Pancreas (tissue), 10 donors: ENCODE data around the gene TMEM101. TPM values are rescaled to one million over a fixed set of nuclear protein-coding genes. Genes with fewer than 3 reads are reported as not detected.

Experiments
- ATAC-seq, 4 donors: fragments of 200-7000 bp; cut with Tn5 transposase; one replicate each; pipeline versions ENCODE4 v1.8.0 to v1.9.1; 2020; ENCODE audit warnings: mild to moderate bottlenecking in 4 of 4, moderate library complexity in 4 of 4
- DNase-seq, 6 donors: peaks; one replicate each; pipeline ENCODE4 v3.0.0-alpha.2; 2020
- FAIRE-seq: peaks from 2 replicates; lab custom pipeline; 2012; peaks lifted over from hg19 to GRCh38; lab: Jason Lieb, UNC
- H3K27ac ChIP-seq, 4 donors: fragments of 200-600 bp; sonication (generic); 1 replicate in 3 of 4; 2 replicates in 1 of 4; pipeline versions ENCODE4 v1.5.0 to v1.8.0; 2020
- H3K27me3 ChIP-seq, 4 donors: fragments of 200-600 bp; one replicate each; pipeline ENCODE4 v1.8.0; 2021
- H3K36me3 ChIP-seq, 3 donors: fragments of 200-600 bp; sonication (generic) in 1 of 3; one replicate each; pipeline versions ENCODE4 v1.5.0 to v1.8.0; 2020 to 2021
- H3K4me1 ChIP-seq, 3 donors: fragments of 200-600 bp; one replicate each; pipeline ENCODE4 v1.8.0; 2021
- H3K4me3 ChIP-seq, 4 donors: fragments of 200-600 bp; sonication (generic) in 2 of 4; one replicate each; pipeline versions ENCODE4 v1.5.0 to v1.8.0; 2020 to 2021
- H3K9me3 ChIP-seq, 4 donors: fragments of 200-600 bp; one replicate each; pipeline ENCODE4 v1.8.0; 2021
- WGBS, 2 donors: extraction: QIAGEN DNeasy Blood & Tissue Kit; methylation state at CpG; one replicate each; pipeline ENCODE4 v1.1.7; 2013; 5-methylcytosine and 5-hydroxymethylcytosine counted together
- intact Hi-C, 3 donors: fragments of 100-400 bp; cut with DNase I; formaldehyde crosslinking; loops; one replicate each; pipeline versions ENCODE4 v1.11.1 to v1.14.2; 2022
- polyA plus RNA-seq, 2 donors: library from polyadenylated mRNA; stranded (reverse); fragments of 200-250 nt; gene quantifications; one replicate each; pipeline ENCODE4 v1.2.3, GENCODE V29; 2013
- total RNA-seq, 6 donors: library from RNA; stranded (reverse); fragmentation: NEBNext Ultra II Directional in 4 of 6; extraction: Animal tissue kit (Norgen Biotek cat#: 25700) in 4 of 6; gene quantifications; one replicate each; pipeline versions ENCODE4 v1.2.1 to v1.2.4, GENCODE V29; 2021 to 2023
- TF ChIP-seq, protein P1 (sequence below), 4 donors: fragments of 200-600 bp; sonication (generic) in 3 of 4; IDR thresholded peaks; one replicate each; pipeline versions ENCODE4 v1.5.0 to v1.8.0; 2021; ENCODE audit warnings: antibody characterized with exemption in 4 of 4
- donor health status: healthy with polysubstance abuse.
- donor health status: DM: no; HTN: no; CAD: no; lungs with moderate emphysema.
- donor health status: DM: no; HTN: no; CAD: no.
- donor health status: control.
- donor health status: control.
- donor health status: Bipolar disorder and iron deficiency.
- donor health status: DM: yes; HTN: yes; CAD: no.
- donor health status: DM: no; HTN: no; CAD: no.
- donor health status: DM: no; HTN: no; CAD: no.
- donor health status: DM: yes; HTN: yes; CAD: no.

Gene TMEM101
- 10 to 100 TPM; 14.4 to 22.7 (median 20.3) TPM for total RNA-seq
- polyA plus RNA-seq = 10 to 100 TPM; 16.4 to 20.2 TPM

DNA sequence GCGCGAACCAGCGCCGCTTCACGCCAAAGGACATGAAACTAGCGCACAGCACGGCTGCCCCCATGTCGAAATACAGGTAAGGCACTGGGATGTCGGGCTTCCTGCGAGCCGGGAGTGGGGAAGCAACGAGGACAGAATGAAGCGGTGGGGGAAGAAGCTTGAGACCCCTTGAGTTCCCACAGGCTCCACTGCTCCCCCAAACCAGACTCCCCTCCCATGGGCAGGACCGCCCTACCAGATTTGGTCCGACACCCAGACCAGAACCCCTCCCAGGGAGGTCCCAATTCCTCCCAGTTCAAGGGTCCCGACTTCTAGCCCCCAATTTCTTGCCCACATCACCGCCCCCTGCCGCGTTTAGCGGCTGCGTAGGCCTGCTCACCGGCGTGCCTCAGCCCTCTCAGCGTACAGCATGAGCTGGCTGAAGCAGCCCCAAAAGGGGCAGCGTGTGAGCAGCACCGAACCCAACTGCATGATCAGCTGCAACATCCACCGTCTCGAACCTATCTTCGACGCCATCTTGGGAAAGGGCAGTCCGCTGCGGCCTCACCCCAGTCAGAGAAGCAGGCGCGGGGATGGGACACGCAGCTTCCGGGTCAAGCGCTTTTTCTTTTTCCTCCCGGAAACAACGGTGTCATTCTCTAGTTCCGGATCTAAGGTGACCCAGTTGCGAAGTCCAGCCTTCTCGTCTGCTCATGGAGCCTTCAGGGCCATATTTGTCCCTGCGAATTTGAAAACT is at the start of gene TMEM101:
Gene TMEM101, minus strand, starts transcription at position 527 of the 736 bp plus-strand sequence. Its CDS starts 11 bp downstream, at position 516.
- peak; percentile 85 to 95 (median 90) for DNase-seq
- H3K27ac ChIP-seq = peak within 1 kb of the TSS; percentile 16 to 38 (median 21)
- no peaks in the 10 kb centered on the region for H3K36me3 ChIP-seq
- peak; percentile 97 to 99 (median 98) for ATAC-seq
- H3K4me3 ChIP-seq = peak within 1 kb of the TSS; percentile 64 to 94 (median 84)
- FAIRE-seq = no peak
- WGBS, 2 donors = 0% methylated on average over 43 of the region's 43 CpGs
- intact Hi-C loops = no loop called here
- no peaks in the 10 kb centered on the region for H3K9me3 ChIP-seq
- peaks cover 3 to 6% (median 3%) of the 10 kb centered on the region in 3 donors for H3K4me1 ChIP-seq
- no peaks in the 10 kb centered on the region for H3K27me3 ChIP-seq
- TF ChIP-seq, protein P1, sequence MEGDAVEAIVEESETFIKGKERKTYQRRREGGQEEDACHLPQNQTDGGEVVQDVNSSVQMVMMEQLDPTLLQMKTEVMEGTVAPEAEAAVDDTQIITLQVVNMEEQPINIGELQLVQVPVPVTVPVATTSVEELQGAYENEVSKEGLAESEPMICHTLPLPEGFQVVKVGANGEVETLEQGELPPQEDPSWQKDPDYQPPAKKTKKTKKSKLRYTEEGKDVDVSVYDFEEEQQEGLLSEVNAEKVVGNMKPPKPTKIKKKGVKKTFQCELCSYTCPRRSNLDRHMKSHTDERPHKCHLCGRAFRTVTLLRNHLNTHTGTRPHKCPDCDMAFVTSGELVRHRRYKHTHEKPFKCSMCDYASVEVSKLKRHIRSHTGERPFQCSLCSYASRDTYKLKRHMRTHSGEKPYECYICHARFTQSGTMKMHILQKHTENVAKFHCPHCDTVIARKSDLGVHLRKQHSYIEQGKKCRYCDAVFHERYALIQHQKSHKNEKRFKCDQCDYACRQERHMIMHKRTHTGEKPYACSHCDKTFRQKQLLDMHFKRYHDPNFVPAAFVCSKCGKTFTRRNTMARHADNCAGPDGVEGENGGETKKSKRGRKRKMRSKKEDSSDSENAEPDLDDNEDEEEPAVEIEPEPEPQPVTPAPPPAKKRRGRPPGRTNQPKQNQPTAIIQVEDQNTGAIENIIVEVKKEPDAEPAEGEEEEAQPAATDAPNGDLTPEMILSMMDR (IDR thresholded peaks at IDR 0.05) = no peak

DNA sequence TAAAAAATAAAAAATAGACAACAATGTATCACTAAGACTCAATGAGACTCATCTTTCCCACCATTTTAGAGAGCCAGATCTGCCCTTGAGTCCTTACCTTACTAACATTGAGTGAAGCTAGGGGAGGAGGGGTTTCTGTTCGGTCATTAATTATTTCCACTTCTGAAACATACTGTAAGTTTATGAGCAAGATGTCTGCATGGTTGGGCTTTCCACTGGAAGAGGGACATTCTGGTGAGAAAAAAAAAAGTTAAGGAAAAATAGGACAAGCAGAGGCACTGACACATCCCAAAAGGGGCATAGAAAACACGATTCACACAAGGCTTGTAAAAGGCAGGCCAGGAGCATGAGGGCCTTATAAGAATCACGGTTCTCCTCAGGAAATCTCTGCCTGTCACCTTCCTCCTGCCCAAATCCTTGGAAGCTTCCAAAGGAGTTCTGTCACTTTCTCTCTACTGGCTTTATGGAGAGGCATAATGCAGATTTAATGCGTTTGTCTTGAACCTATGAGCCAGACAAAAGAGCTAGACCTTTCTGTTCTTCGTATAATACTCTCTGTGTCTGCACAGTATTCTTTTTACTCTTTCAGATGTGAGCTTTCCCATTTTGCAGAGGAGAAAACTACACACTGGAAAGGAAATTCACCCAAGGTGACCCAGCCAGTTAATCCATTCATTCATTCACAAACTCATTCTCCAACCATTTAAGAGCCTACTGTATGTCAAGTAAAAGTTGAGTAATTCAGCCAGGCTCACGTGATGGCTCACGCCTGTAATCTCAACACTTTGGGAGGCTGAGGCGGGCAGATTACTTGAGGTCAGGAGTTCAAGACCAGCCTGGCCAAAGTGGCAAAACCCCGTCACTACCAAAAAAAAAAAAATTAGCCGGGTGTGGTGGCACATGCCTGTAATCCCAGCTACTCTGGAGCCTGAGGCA is 49.2 kb upstream of the TMEM101 start:
- Histone ChIP-seq H3K4me3 (no peak overlapping the region), H3K9me3 (no peaks in the 10 kb centered on the region), H3K27me3 (no peaks in the 10 kb centered on the region), H3K27ac (no peak overlapping the region), H3K4me1 (peaks cover 4 to 16% (median 11%) of the 10 kb centered on the region in 3 donors), H3K36me3 (peaks cover 0 to 6% (median 4%) of the 10 kb centered on the region in 3 donors)
- no peak for FAIRE-seq
- TF ChIP-seq, protein P1 (IDR thresholded peaks at IDR 0.05) = no peak
- no peak for DNase-seq
- 55 to 66% methylated on average over 10 of the region's 10 CpGs for WGBS, 2 donors
- ATAC-seq = no peak
- intact Hi-C loops = no loop called here

DNA sequence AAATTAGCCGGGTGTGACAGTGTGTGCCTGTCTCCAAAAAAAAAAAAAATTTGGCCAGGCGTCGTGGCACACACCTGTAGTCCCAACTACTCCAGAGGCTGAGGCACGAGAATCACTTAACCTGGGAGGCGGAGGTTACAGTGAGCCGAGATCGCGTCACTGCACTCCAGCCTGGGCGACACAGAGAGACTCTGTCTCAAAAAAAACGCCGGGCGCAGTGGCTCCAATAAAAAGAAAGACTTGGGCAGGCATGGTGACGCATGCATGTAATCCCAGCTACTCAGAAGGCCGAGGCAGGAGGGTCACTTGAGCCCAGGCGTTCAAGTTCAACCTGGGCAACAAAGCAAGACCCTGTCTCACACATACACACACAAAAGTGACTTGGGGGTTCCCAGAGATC is 48.1 kb upstream of the TMEM101 start:
- TF ChIP-seq, protein P1 (IDR thresholded peaks at IDR 0.05) = no peak
- Histone ChIP-seq H3K9me3 (no peaks in the 10 kb centered on the region), H3K4me3 (no peak overlapping the region), H3K4me1 (peaks cover 4 to 17% (median 11%) of the 10 kb centered on the region in 3 donors), H3K27ac (no peak overlapping the region), H3K27me3 (no peaks in the 10 kb centered on the region), H3K36me3 (peaks cover 0 to 6% (median 4%) of the 10 kb centered on the region in 3 donors)
- DNase-seq (no peak), FAIRE-seq (no peak), ATAC-seq (no peak)
- 90 to 92% methylated on average over 15 of the region's 15 CpGs for WGBS, 2 donors
- intact Hi-C loops = no loop called here

DNA sequence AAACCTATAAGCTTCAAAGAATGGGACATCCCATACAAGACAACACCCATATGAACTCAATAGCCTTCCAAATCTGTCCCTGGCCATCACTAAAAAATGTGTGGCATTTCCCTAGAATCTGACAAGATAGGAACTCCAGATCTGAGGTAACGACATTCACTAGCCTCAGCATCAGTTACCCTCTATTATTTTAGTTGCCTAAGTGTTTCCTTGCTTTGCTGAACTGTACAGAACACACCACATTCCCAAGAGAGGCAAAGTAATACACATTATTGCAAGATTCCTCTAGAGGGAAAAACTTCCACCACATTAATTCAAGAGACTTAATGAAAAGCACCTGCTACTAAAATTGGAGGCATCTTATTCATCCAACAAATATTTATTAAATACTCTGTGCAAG is 46.7 kb upstream of the TMEM101 start:
- WGBS, 2 donors = 76 to 97% methylated on average over 1 of the region's 1 CpG
- intact Hi-C loops = no loop called here
- Histone ChIP-seq H3K27me3 (no peaks in the 10 kb centered on the region), H3K36me3 (peaks cover 0 to 6% (median 4%) of the 10 kb centered on the region in 3 donors), H3K4me1 (peaks cover 4 to 7% (median 7%) of the 10 kb centered on the region in 3 donors), H3K27ac (no peak overlapping the region), H3K9me3 (no peaks in the 10 kb centered on the region), H3K4me3 (no peak overlapping the region)
- TF ChIP-seq, protein P1 (IDR thresholded peaks at IDR 0.05) = no peak
- DNase-seq (no peak), ATAC-seq (no peak), FAIRE-seq (no peak)
